Activated T-helper 1 cell treated with anti-CD3 and anti-CD28 coated beads, Interleukin-12 subunit alpha, Interleukin-12 subunit beta, Interleukin-2, Interleukin-4 antibody, amounts not matched to agents 30 ng/mL and 10 ng/mL and 1 ng/mL, durations not matched to agents 14 hours and 24 hours and 36 hours (primary cell): ENCODE measurements around the gene FNDC5. TPM values are rescaled to one million over a fixed set of nuclear protein-coding genes. Genes with fewer than 3 reads are reported as not detected.
A peak's percentile ranks its signal among the peaks of the same experiment; 100 is the strongest.

Source experiments
- DNase-seq: peaks from one replicate; pipeline ENCODE4 v3.0.0; 2021; ENCODE audit warnings: low spot score
- H3K27ac Mint-ChIP-seq: one replicate; pipeline ENCODE4 v1.8.0; 2021; ENCODE audit warnings: mild to moderate bottlenecking, mixed read lengths
- H3K27me3 Mint-ChIP-seq: one replicate; pipeline ENCODE4 v1.8.0; 2022; ENCODE audit warnings: mild to moderate bottlenecking, moderate library complexity, mixed read lengths; ENCODE audit not compliant: insufficient read depth
- H3K36me3 Mint-ChIP-seq: one replicate; pipeline ENCODE4 v1.8.0; 2021; ENCODE audit warnings: low read depth, mixed read lengths
- H3K4me1 Mint-ChIP-seq: one replicate; pipeline ENCODE4 v1.8.0; 2021; ENCODE audit warnings: low read depth, mixed read lengths
- H3K4me3 Mint-ChIP-seq: one replicate; pipeline ENCODE4 v1.8.0; 2021; ENCODE audit warnings: mild to moderate bottlenecking, moderate library complexity, mixed read lengths
- H3K9me3 Mint-ChIP-seq: one replicate; pipeline ENCODE4 v1.8.0; 2021; ENCODE audit warnings: mixed read lengths
- intact Hi-C: fragments of 100-400 bp; cut with micrococcal nuclease; formaldehyde crosslinking; loops from one replicate; pipeline ENCODE4 v1.15.1; 2024
- total RNA-seq: library from RNA; stranded (reverse); gene quantifications from 2 replicates; pipeline ENCODE4 v1.2.3, GENCODE V29; 2022

FNDC5 gene
- total RNA-seq, 1 donor from 2014 or later = not detected

- Mint-ChIP-seq H3K4me1 (peaks cover 5% of the 10 kb centered on the region), H3K9me3 (no peaks in the 10 kb centered on the region), H3K27ac (peak overlapping the region; percentile 18), H3K27me3 (peaks cover 52% of the 10 kb centered on the region), H3K4me3 (peak overlapping the region; percentile 78), H3K36me3 (no peaks in the 10 kb centered on the region)
- no peak for DNase-seq
- intact Hi-C loops = no loop called here
These were observed 31.3 kb upstream of the FNDC5 start for GRCh38 chr1:32901823-32902534.

- Mint-ChIP-seq H3K27me3 (peaks cover 56% of the 10 kb centered on the region), H3K27ac (peak within 1 kb of the TSS; percentile 18), H3K4me1 (peaks cover 5% of the 10 kb centered on the region), H3K4me3 (peak within 1 kb of the TSS; percentile 78), H3K9me3 (no peaks in the 10 kb centered on the region), H3K36me3 (no peaks in the 10 kb centered on the region)
- intact Hi-C loops = no loop called here
- DNase-seq = no peak
These were observed 30.5 kb upstream of the FNDC5 start, which contains the start of gene TMEM54 for GRCh38 chr1:32900956-32901822. TMEM54 (minus strand) TSS chr1:32901389; CDS start chr1:32901238, 151 bp downstream.

- no peaks in the 10 kb centered on the region for H3K9me3 Mint-ChIP-seq
- peak overlapping the region; percentile 62 for H3K4me3 Mint-ChIP-seq
- no peak overlapping the region for H3K27ac Mint-ChIP-seq
- H3K36me3 Mint-ChIP-seq = no peaks in the 10 kb centered on the region
- H3K4me1 Mint-ChIP-seq = peaks cover 5% of the 10 kb centered on the region
- intact Hi-C loops = no loop called here
- H3K27me3 Mint-ChIP-seq = peaks cover 59% of the 10 kb centered on the region
- no peak for DNase-seq
These were observed 29.8 kb upstream of the FNDC5 start for GRCh38 chr1:32900371-32900955.

GRCh38 chr1:32899586-32900296, 29.0 kb upstream of the FNDC5 start:
- H3K27me3 Mint-ChIP-seq = peaks cover 58% of the 10 kb centered on the region
- H3K36me3 Mint-ChIP-seq = no peaks in the 10 kb centered on the region
- intact Hi-C loops = no loop called here
- no peak overlapping the region for H3K4me3 Mint-ChIP-seq
- H3K4me1 Mint-ChIP-seq = peaks cover 5% of the 10 kb centered on the region
- no peaks in the 10 kb centered on the region for H3K9me3 Mint-ChIP-seq
- no peak for DNase-seq
- H3K27ac Mint-ChIP-seq = no peak overlapping the region

- no peak for DNase-seq
- Mint-ChIP-seq H3K9me3 (no peaks in the 10 kb centered on the region), H3K36me3 (no peaks in the 10 kb centered on the region), H3K4me1 (peaks cover 5% of the 10 kb centered on the region), H3K4me3 (no peak overlapping the region), H3K27me3 (peaks cover 53% of the 10 kb centered on the region), H3K27ac (no peak overlapping the region)
- intact Hi-C loops = no loop called here
These were observed 28.2 kb upstream of the FNDC5 start for GRCh38 chr1:32898958-32899357.

- Mint-ChIP-seq H3K4me1 (peaks cover 5% of the 10 kb centered on the region), H3K27me3 (peaks cover 51% of the 10 kb centered on the region), H3K4me3 (no peak overlapping the region), H3K9me3 (no peaks in the 10 kb centered on the region), H3K27ac (no peak overlapping the region), H3K36me3 (no peaks in the 10 kb centered on the region)
- no peak for DNase-seq
- intact Hi-C loops = no loop called here
These were observed 27.3 kb upstream of the FNDC5 start for GRCh38 chr1:32898056-32898455.

- H3K4me1 Mint-ChIP-seq = peaks cover 7% of the 10 kb centered on the region
- peaks cover 49% of the 10 kb centered on the region for H3K27me3 Mint-ChIP-seq
These were observed 26.7 kb upstream of the FNDC5 start for GRCh38 chr1:32897082-32898049.

GRCh38 chr1:32896451-32896850, 25.7 kb upstream of the FNDC5 start:
- no peak for DNase-seq
- Mint-ChIP-seq H3K27ac (no peak overlapping the region), H3K4me3 (no peak overlapping the region), H3K27me3 (peaks cover 50% of the 10 kb centered on the region), H3K4me1 (peaks cover 9% of the 10 kb centered on the region), H3K36me3 (no peaks in the 10 kb centered on the region), H3K9me3 (no peaks in the 10 kb centered on the region)
- intact Hi-C loops = no loop called here

More at GRCh38 chr1:32897082-32898049, 26.7 kb upstream of the FNDC5 start:
- DNase-seq = no peak
- Mint-ChIP-seq H3K4me3 (no peak overlapping the region), H3K27ac (no peak overlapping the region), H3K9me3 (no peaks in the 10 kb centered on the region), H3K36me3 (no peaks in the 10 kb centered on the region)
- intact Hi-C loops = no loop called here

GRCh38 chr1:32895325-32896215, 24.9 kb upstream of the FNDC5 start:
- H3K27ac Mint-ChIP-seq = no peak overlapping the region
- H3K9me3 Mint-ChIP-seq = no peaks in the 10 kb centered on the region
- no peak for DNase-seq
- peaks cover 56% of the 10 kb centered on the region for H3K27me3 Mint-ChIP-seq
- H3K4me3 Mint-ChIP-seq = no peak overlapping the region
- H3K36me3 Mint-ChIP-seq = no peaks in the 10 kb centered on the region
- intact Hi-C loops = no loop called here
- H3K4me1 Mint-ChIP-seq = peaks cover 9% of the 10 kb centered on the region

- peaks cover 1% of the 10 kb centered on the region for H3K36me3 Mint-ChIP-seq
- no peak overlapping the region for H3K4me3 Mint-ChIP-seq
- no peaks in the 10 kb centered on the region for H3K9me3 Mint-ChIP-seq
- peaks cover 61% of the 10 kb centered on the region for H3K27me3 Mint-ChIP-seq
- no peak for DNase-seq
- H3K4me1 Mint-ChIP-seq = peaks cover 9% of the 10 kb centered on the region
- intact Hi-C loops = no loop called here
- no peak overlapping the region for H3K27ac Mint-ChIP-seq
These were observed 24.0 kb upstream of the FNDC5 start for GRCh38 chr1:32894681-32895080.

GRCh38 chr1:32894019-32894600, 23.4 kb upstream of the FNDC5 start:
- H3K9me3 Mint-ChIP-seq = no peaks in the 10 kb centered on the region
- DNase-seq = no peak
- intact Hi-C loops = no loop called here

More at GRCh38 chr1:32894019-32894600, 23.4 kb upstream of the FNDC5 start:
- peaks cover 1% of the 10 kb centered on the region for H3K36me3 Mint-ChIP-seq
- peaks cover 62% of the 10 kb centered on the region for H3K27me3 Mint-ChIP-seq
- no peak overlapping the region for H3K27ac Mint-ChIP-seq
- peaks cover 9% of the 10 kb centered on the region for H3K4me1 Mint-ChIP-seq
- no peak overlapping the region for H3K4me3 Mint-ChIP-seq
